Neutrophil (primary cell): ENCODE data around the gene MIF4GD.

Experiments used
- H3K27ac ChIP-seq: fragments of 200-600 bp; sonication (generic); 2 replicates; pipeline ENCODE4 v1.5.1; 2016; ENCODE audit warnings: mild to moderate bottlenecking, moderate library complexity
- H3K27me3 ChIP-seq: fragments of 200-600 bp; sonication (generic); 2 replicates; pipeline ENCODE4 v1.6.0; 2016; ENCODE audit warnings: mild to moderate bottlenecking
- H3K36me3 ChIP-seq: fragments of 200-600 bp; sonication (generic); 2 replicates; pipeline ENCODE4 v1.5.1; 2017
- H3K4me1 ChIP-seq, 2 experiments: fragments of 200-600 bp in 1 of 2; sonication (generic) in 1 of 2; 1 replicate in 1 of 2; 2 replicates in 1 of 2; pipeline versions ENCODE4 v1.5.1 to v1.6.1; 2013 to 2016; ENCODE audit warnings: low read depth in 1 of 2, low read length in 1 of 2, mild to moderate bottlenecking in 1 of 2, moderate library complexity in 1 of 2; ENCODE audit not compliant: control insufficient read depth in 1 of 2, insufficient read depth in 1 of 2
- H3K4me3 ChIP-seq, 2 experiments: fragments of 200-600 bp in 1 of 2; sonication (generic) in 1 of 2; 1 replicate in 1 of 2; 2 replicates in 1 of 2; pipeline ENCODE4 v1.5.1; 2013 to 2016; ENCODE audit warnings: low read depth in 1 of 2, low read length in 1 of 2, mild to moderate bottlenecking in 1 of 2, moderate library complexity in 1 of 2
- H3K9me3 ChIP-seq: fragments of 200-600 bp; sonication (generic); 2 replicates; pipeline ENCODE4 v1.5.1; 2016
- CTCF ChIP-seq: fragments of 200-600 bp; sonication (generic); IDR thresholded peaks from 2 replicates; pipeline ENCODE4 v1.5.1; 2016; ENCODE audit warnings: antibody characterized with exemption

MIF4GD gene

GRCh38 chr17:75266316-75267152 is 4.5 kb downstream of the MIF4GD start:
- H3K27me3 ChIP-seq: no peaks in the 10 kb centered on the region
- H3K9me3 ChIP-seq: no peaks in the 10 kb centered on the region
- no peak overlapping the region for H3K4me3 ChIP-seq
- no peak for TF ChIP-seq CTCF
- peak overlapping the region; percentile 75 for H3K27ac ChIP-seq
- peaks cover 59 to 69% of the 10 kb centered on the region in 2 experiments for H3K4me1 ChIP-seq
- no peaks in the 10 kb centered on the region for H3K36me3 ChIP-seq

- Histone ChIP-seq H3K4me3 (no peak overlapping the region), H3K9me3 (no peaks in the 10 kb centered on the region), H3K27me3 (no peaks in the 10 kb centered on the region), H3K36me3 (no peaks in the 10 kb centered on the region), H3K27ac (peak overlapping the region; percentile 75), H3K4me1 (peaks cover 57 to 69% of the 10 kb centered on the region in 2 experiments)
- TF ChIP-seq CTCF: no peak
Observed at GRCh38 chr17:75265614-75266315, 5.3 kb downstream of the MIF4GD start.

- Histone ChIP-seq H3K27me3 (no peaks in the 10 kb centered on the region), H3K36me3 (no peaks in the 10 kb centered on the region), H3K27ac (no peak overlapping the region), H3K4me1 (peaks cover 58 to 62% of the 10 kb centered on the region in 2 experiments), H3K4me3 (no peak overlapping the region), H3K9me3 (no peaks in the 10 kb centered on the region)
- TF ChIP-seq CTCF: no peak
Observed at GRCh38 chr17:75263055-75263454, 8.0 kb downstream of the MIF4GD start.

- no peak for TF ChIP-seq CTCF
- Histone ChIP-seq H3K4me1 (peaks cover 49 to 54% of the 10 kb centered on the region in 2 experiments), H3K27ac (peak overlapping the region; percentile 96), H3K9me3 (no peaks in the 10 kb centered on the region), H3K4me3 (peak overlapping the region; percentile 78 to 99), H3K27me3 (no peaks in the 10 kb centered on the region), H3K36me3 (no peaks in the 10 kb centered on the region)
Observed at GRCh38 chr17:75262112-75262606, 8.9 kb downstream of the MIF4GD start.

GRCh38 chr17:75261336-75262111 is 9.5 kb downstream of the MIF4GD start, which contains the start of the genes GGA3 and MRPS7:
Gene GGA3, minus strand, starts transcription at chr17:75261606. Its CDS starts 19 bp downstream, at chr17:75261587.
Gene MRPS7, plus strand, starts transcription at chr17:75261879. Its CDS starts 22 bp downstream, at chr17:75261901.
- Histone ChIP-seq H3K4me3 (peak within 1 kb of the TSS; percentile 78 to 99), H3K27me3 (no peaks in the 10 kb centered on the region), H3K4me1 (peaks cover 46 to 50% of the 10 kb centered on the region in 2 experiments), H3K27ac (peak within 1 kb of the TSS; percentile 96), H3K36me3 (no peaks in the 10 kb centered on the region), H3K9me3 (no peaks in the 10 kb centered on the region)
- no peak for TF ChIP-seq CTCF
